A549 (cell line): Measurements from ENCODE around the gene GLIS1.

Experiments
- CBX8 ChIP-seq: fragments of 200-600 bp; sonication (generic); IDR thresholded peaks from 2 replicates; pipeline ENCODE4 v1.6.1; 2016
- CEBPB ChIP-seq, 2 experiments: fragments of >200 bp in 1 of 2; sonication (Bioruptor Twin) in 1 of 2; formaldehyde crosslinking in 1 of 2; IDR thresholded peaks; 2 replicates each; pipeline ENCODE4 v1.6.1; 2012 to 2016
- CHD2 ChIP-seq: fragments of 150-350 bp; IDR thresholded peaks from 2 replicates; pipeline ENCODE4 v1.6.1; 2014; ENCODE audit warnings: low read length; ENCODE audit not compliant: partially characterized antibody
- JUN ChIP-seq, 2 experiments: fragments of >200 bp; sonication (Bioruptor Twin); formaldehyde crosslinking; IDR thresholded peaks; 2 replicates in 1 of 2; 3 replicates in 1 of 2; pipeline ENCODE4 v1.6.1; 2016 to 2017
- KDM5A ChIP-seq: fragments of 200-600 bp; sonication (generic); IDR thresholded peaks from 2 replicates; pipeline ENCODE4 v1.6.1; 2016; ENCODE audit warnings: antibody characterized with exemption, mild to moderate bottlenecking
- NFE2L2 ChIP-seq: fragments of 150-350 bp; conservative IDR thresholded peaks from 2 replicates; pipeline ENCODE4 v1.6.1; 2014; ENCODE audit warnings: low read length
- POLR2A ChIP-seq: IDR thresholded peaks from 2 replicates; pipeline ENCODE4 v1.6.1; 2012; ENCODE audit warnings: mild to moderate bottlenecking, low read length
- RAD21 ChIP-seq, 2 experiments: fragments of >200 bp in 1 of 2; sonication (Bioruptor Twin) in 1 of 2; formaldehyde crosslinking in 1 of 2; IDR thresholded peaks in 1 of 2; conservative IDR thresholded peaks in 1 of 2; 2 replicates in 1 of 2; 3 replicates in 1 of 2; pipeline ENCODE4 v1.6.1; 2012 to 2018; ENCODE audit warnings: inconsistent platforms in 1 of 2
- RFX5 ChIP-seq: fragments of 450-650 bp; IDR thresholded peaks from 2 replicates; pipeline ENCODE4 v1.7.1; 2014; ENCODE audit warnings: antibody characterized with exemption, mild to moderate bottlenecking, moderate library complexity
- SMC3 ChIP-seq: fragments of >200 bp; sonication (Bioruptor Twin); formaldehyde crosslinking; IDR thresholded peaks from 3 replicates; pipeline ENCODE4 v1.6.1; 2018; ENCODE audit warnings: inconsistent platforms
- TF ChIP-seq, protein P1 (sequence below): fragments of >200 bp; sonication (Bioruptor Twin); formaldehyde crosslinking; IDR thresholded peaks from 3 replicates; pipeline ENCODE4 v1.5.1; 2016
- TF ChIP-seq, protein P2 (sequence below): fragments of 200-600 bp; sonication (generic); IDR thresholded peaks from 2 replicates; pipeline ENCODE4 v1.6.1; 2016; ENCODE audit warnings: antibody characterized with exemption, mild to moderate bottlenecking, moderate library complexity
- TF ChIP-seq, protein P3 (sequence below): fragments of >200 bp; sonication (Bioruptor Twin); formaldehyde crosslinking; IDR thresholded peaks from 3 replicates; pipeline ENCODE4 v1.6.1; 2016
- TF ChIP-seq, protein P4 (sequence below): IDR thresholded peaks from 2 replicates; pipeline ENCODE4 v1.6.1; 2012

DNA sequence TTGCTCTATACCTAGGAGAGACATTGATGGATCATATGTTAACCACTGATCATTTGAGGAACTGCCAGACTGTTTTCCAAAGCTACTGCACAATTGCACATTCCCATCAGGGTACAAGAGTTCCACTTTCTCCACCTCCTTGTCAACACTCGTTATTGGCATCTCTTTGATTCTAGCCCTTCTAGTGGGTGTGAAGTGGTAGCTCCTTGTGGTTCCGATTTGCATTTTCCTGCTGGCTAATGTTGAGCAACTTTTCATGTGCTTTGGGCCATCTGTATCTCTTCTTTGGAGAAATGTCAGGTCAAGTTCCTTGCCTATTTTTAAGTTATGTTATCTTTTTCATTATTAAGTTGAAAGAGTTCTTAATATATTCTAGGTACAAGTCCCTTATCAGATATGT lies 189.7 kb downstream of the GLIS1 start:
- TF ChIP-seq, protein P1, sequence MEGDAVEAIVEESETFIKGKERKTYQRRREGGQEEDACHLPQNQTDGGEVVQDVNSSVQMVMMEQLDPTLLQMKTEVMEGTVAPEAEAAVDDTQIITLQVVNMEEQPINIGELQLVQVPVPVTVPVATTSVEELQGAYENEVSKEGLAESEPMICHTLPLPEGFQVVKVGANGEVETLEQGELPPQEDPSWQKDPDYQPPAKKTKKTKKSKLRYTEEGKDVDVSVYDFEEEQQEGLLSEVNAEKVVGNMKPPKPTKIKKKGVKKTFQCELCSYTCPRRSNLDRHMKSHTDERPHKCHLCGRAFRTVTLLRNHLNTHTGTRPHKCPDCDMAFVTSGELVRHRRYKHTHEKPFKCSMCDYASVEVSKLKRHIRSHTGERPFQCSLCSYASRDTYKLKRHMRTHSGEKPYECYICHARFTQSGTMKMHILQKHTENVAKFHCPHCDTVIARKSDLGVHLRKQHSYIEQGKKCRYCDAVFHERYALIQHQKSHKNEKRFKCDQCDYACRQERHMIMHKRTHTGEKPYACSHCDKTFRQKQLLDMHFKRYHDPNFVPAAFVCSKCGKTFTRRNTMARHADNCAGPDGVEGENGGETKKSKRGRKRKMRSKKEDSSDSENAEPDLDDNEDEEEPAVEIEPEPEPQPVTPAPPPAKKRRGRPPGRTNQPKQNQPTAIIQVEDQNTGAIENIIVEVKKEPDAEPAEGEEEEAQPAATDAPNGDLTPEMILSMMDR: no peak
- TF ChIP-seq POLR2A (no peak), SMC3 (no peak), JUN (IDR thresholded peaks at IDR 0.05) (no peak), CBX8 (no peak), RAD21 (conservative IDR thresholded peaks at IDR 0.05 in 1 of 2, IDR thresholded peaks at IDR 0.05 in 1 of 2) (no peak), KDM5A (no peak), CHD2 (no peak), RFX5 (no peak), CEBPB (IDR thresholded peaks at IDR 0.05) (no peak), NFE2L2 (no peak)
- TF ChIP-seq, protein P2, sequence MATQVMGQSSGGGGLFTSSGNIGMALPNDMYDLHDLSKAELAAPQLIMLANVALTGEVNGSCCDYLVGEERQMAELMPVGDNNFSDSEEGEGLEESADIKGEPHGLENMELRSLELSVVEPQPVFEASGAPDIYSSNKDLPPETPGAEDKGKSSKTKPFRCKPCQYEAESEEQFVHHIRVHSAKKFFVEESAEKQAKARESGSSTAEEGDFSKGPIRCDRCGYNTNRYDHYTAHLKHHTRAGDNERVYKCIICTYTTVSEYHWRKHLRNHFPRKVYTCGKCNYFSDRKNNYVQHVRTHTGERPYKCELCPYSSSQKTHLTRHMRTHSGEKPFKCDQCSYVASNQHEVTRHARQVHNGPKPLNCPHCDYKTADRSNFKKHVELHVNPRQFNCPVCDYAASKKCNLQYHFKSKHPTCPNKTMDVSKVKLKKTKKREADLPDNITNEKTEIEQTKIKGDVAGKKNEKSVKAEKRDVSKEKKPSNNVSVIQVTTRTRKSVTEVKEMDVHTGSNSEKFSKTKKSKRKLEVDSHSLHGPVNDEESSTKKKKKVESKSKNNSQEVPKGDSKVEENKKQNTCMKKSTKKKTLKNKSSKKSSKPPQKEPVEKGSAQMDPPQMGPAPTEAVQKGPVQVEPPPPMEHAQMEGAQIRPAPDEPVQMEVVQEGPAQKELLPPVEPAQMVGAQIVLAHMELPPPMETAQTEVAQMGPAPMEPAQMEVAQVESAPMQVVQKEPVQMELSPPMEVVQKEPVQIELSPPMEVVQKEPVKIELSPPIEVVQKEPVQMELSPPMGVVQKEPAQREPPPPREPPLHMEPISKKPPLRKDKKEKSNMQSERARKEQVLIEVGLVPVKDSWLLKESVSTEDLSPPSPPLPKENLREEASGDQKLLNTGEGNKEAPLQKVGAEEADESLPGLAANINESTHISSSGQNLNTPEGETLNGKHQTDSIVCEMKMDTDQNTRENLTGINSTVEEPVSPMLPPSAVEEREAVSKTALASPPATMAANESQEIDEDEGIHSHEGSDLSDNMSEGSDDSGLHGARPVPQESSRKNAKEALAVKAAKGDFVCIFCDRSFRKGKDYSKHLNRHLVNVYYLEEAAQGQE: no peak
- TF ChIP-seq, protein P3, sequence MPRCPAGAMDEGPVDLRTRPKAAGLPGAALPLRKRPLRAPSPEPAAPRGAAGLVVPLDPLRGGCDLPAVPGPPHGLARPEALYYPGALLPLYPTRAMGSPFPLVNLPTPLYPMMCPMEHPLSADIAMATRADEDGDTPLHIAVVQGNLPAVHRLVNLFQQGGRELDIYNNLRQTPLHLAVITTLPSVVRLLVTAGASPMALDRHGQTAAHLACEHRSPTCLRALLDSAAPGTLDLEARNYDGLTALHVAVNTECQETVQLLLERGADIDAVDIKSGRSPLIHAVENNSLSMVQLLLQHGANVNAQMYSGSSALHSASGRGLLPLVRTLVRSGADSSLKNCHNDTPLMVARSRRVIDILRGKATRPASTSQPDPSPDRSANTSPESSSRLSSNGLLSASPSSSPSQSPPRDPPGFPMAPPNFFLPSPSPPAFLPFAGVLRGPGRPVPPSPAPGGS: no peak
- TF ChIP-seq, protein P4, sequence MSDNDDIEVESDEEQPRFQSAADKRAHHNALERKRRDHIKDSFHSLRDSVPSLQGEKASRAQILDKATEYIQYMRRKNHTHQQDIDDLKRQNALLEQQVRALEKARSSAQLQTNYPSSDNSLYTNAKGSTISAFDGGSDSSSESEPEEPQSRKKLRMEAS: no peak
